T-cell (primary cell): ENCODE data around the gene CDH4. TPM values are rescaled to one million over a fixed set of nuclear protein-coding genes. Genes with fewer than 3 reads are reported as not detected.

Experiments used
- ATAC-seq, 4 experiments: fragments of 200-7000 bp in 3 of 4; fragments of 150-1000 bp in 1 of 4; cut with Tn5 transposase; replicated peaks in 1 of 4; 1 replicate in 3 of 4; 2 replicates in 1 of 4; pipeline ENCODE4 v1.10.0; 2021; ENCODE audit warnings: moderate library complexity in 3 of 4, mild to moderate bottlenecking in 2 of 4, moderate number of reproducible peaks in 1 of 4
- CTCF ChIA-PET, 2 donors: fragments of 300-600 bp; sonication (Branson Sonifier 250); formaldehyde crosslinking; loops; one replicate each; lab custom pipeline; 2022; ENCODE audit warnings: antibody characterized with exemption in 2 of 2; lab: Charles Lee
- POLR2A ChIA-PET, 2 donors: fragments of 300-600 bp; sonication (Branson Sonifier 250); formaldehyde crosslinking; loops; one replicate each; lab custom pipeline; 2022; ENCODE audit warnings: antibody characterized with exemption in 2 of 2; lab: Charles Lee
- DNase-seq, 35 experiments: peaks; one replicate each; pipeline versions ENCODE4 v3.0.0 to v3.0.0-alpha.2; 2013 to 2023
- H3K27ac ChIP-seq: one replicate; pipeline ENCODE4 v1.5.1; 2013; ENCODE audit warnings: low read length
- H3K27me3 ChIP-seq, 2 experiments: replicated peaks in 1 of 2; 1 replicate in 1 of 2; 2 replicates in 1 of 2; pipeline versions ENCODE4 v1.6.1 to v1.7.0; 2013; ENCODE audit warnings: low read length in 1 of 2, mixed read lengths in 1 of 2; ENCODE audit not compliant: control insufficient read depth in 2 of 2, insufficient read depth in 2 of 2; ENCODE audit errors: extremely low read depth in 1 of 2
- H3K36me3 ChIP-seq, 2 donors: 1 replicate in 1 of 2; 2 replicates in 1 of 2; pipeline versions ENCODE4 v1.6.1 to v1.7.0; 2013; ENCODE audit warnings: low read length in 1 of 2; ENCODE audit not compliant: control insufficient read depth in 2 of 2, insufficient read depth in 1 of 2; ENCODE audit errors: extremely low read depth in 1 of 2
- H3K4me1 ChIP-seq, 2 experiments: 1 replicate in 1 of 2; 2 replicates in 1 of 2; pipeline versions ENCODE4 v1.6.1 to v1.7.0; 2013; ENCODE audit warnings: low read length in 2 of 2, mixed read lengths in 1 of 2; ENCODE audit not compliant: insufficient read depth in 2 of 2, control insufficient read depth in 1 of 2; ENCODE audit errors: extremely low read depth in 1 of 2
- H3K4me3 ChIP-seq, 2 donors: 1 replicate in 1 of 2; 2 replicates in 1 of 2; pipeline versions ENCODE4 v1.5.1 to v1.7.0; 2013; ENCODE audit warnings: mild to moderate bottlenecking in 2 of 2, low read length in 1 of 2, moderate library complexity in 1 of 2; ENCODE audit not compliant: control insufficient read depth in 1 of 2; ENCODE audit errors: extremely low read depth in 1 of 2
- H3K9me3 ChIP-seq: 2 replicates; pipeline ENCODE4 v1.7.0; 2013
- H3K27ac Mint-ChIP-seq, 2 donors: one replicate each; pipeline ENCODE4 v1.8.0; 2020 to 2021; ENCODE audit warnings: mild to moderate bottlenecking in 2 of 2, mixed read lengths in 2 of 2
- H3K27me3 Mint-ChIP-seq, 2 donors: one replicate each; pipeline ENCODE4 v1.8.0; 2021 to 2022; ENCODE audit warnings: mixed read lengths in 2 of 2
- H3K36me3 Mint-ChIP-seq: one replicate; pipeline ENCODE4 v1.8.0; 2021; ENCODE audit warnings: mixed read lengths
- H3K4me1 Mint-ChIP-seq, 3 donors: one replicate each; pipeline ENCODE4 v1.8.0; 2020 to 2022; ENCODE audit warnings: mixed read lengths in 3 of 3, mild to moderate bottlenecking in 1 of 3
- H3K4me3 Mint-ChIP-seq, 3 donors: one replicate each; pipeline ENCODE4 v1.8.0; 2020 to 2022; ENCODE audit warnings: mild to moderate bottlenecking in 3 of 3, mixed read lengths in 3 of 3, moderate library complexity in 3 of 3
- H3K9me3 Mint-ChIP-seq, 3 donors: one replicate each; pipeline ENCODE4 v1.8.0; 2020 to 2022; ENCODE audit warnings: mixed read lengths in 3 of 3
- WGBS: methylation state at CpG from one replicate; pipeline ENCODE4 v1.1.5; 2013; ENCODE audit warnings: missing lambda C conversion rate; ENCODE audit not compliant: insufficient coverage; 5-methylcytosine and 5-hydroxymethylcytosine counted together
- total RNA-seq, 35 experiments: library from RNA in 6 of 35; stranded (reverse) in 6 of 35; fragments of 120-200 nt in 1 of 35; gene quantifications; one replicate each; pipeline versions ENCODE4 v1.2.1 to v1.2.4 and lab custom pipeline; 2013 to 2026

CDH4 gene
- total RNA-seq, 5 donors from 2014 or later (not counting 1 experiment from before 2014, with no cell fraction given): 0.06 to 0.64 (median 0.14) TPM

DNA sequence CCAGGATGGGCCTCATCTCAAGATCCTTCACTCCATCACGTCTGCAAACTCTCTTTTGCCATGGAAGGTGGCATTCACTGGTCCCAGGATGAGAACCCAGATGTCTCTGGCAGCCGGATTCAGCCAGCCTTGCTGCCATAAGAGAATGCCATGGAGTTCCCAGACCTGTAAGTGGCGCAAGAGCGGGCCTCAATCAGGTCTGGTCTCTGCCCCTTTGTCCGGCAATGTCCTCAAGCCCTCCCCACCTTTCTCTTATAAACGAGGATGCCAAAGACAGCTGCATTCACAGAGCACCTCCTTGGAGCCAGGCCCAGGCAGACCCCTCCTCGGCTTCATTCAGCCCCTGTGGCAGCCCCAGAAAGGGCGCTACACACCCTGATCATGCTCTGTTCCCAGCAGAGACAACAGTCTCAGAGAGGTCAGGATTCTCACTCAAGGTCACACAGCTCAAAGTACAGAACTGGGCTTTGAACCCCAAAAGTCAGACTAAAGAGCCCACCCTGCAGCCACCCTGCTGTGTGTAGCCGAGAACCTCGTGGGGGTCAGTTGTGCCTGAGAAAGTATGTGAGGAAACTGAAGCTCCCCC, 549.9 kb downstream of the CDH4 start:
- no peak overlapping the region for H3K27ac Mint-ChIP-seq
- H3K9me3 Mint-ChIP-seq: no peaks in the 10 kb centered on the region
- H3K4me1 Mint-ChIP-seq: peaks cover 0 to 4% (median 2%) of the 10 kb centered on the region in 3 donors
- ChIA-PET POLR2A (no interaction called here), CTCF (interaction anchor here in 1 of 2 donors (0.6 kb wide), 1 partner anchor 25 kb away, joined by 4 read pairs; no protein-coding TSS in a partner anchor)
- DNase-seq: no peak
- WGBS: 67% methylated on average over 9 of the region's 10 CpGs
- H3K4me3 ChIP-seq: no peak overlapping the region
- peaks cover 0 to 36% of the 10 kb centered on the region in 2 experiments for H3K27me3 ChIP-seq
- H3K27me3 Mint-ChIP-seq: peaks cover 3 to 15% of the 10 kb centered on the region in 2 donors
- no peak overlapping the region for H3K4me3 Mint-ChIP-seq
- no peak overlapping the region for H3K27ac ChIP-seq
- H3K36me3 ChIP-seq: no peaks in the 10 kb centered on the region
- no peaks in the 10 kb centered on the region for H3K4me1 ChIP-seq
- H3K36me3 Mint-ChIP-seq: no peaks in the 10 kb centered on the region
- no peaks in the 10 kb centered on the region for H3K9me3 ChIP-seq
- no peak for ATAC-seq

DNA sequence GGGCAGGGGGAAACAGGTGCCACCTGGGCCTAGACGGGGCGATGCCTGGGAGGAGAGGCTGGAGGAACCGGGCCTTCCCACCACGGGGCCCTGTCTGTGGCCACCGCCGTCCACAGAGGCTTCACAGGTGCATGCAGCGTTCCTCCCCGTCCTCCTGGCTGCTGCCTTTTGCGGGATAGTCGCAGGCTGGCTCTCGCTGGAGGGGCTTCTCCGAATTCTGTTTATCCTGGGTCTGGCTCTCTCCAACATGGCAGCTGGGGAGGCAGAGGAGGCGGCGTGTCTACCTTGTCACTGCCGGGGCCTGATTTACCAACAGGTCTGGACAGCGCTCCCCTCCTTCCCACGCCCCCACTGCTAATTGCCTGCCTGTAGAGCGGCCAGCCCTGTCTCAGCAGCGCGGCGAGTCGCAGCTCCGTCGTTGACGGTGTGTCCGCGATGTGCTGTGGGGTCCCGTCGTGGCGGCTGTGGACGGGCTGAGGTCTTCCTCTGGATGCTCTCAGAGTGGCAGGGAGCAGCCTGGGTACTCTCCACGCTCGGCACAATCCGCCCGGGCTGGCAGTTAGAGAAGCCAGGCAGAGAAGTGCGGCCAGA, 550.8 kb downstream of the CDH4 start:
- H3K9me3 ChIP-seq: no peaks in the 10 kb centered on the region
- no peak overlapping the region for H3K4me3 ChIP-seq
- Mint-ChIP-seq H3K27ac (no peak overlapping the region), H3K9me3 (no peaks in the 10 kb centered on the region), H3K27me3 (peaks cover 3 to 15% of the 10 kb centered on the region in 2 donors), H3K4me3 (no peak overlapping the region), H3K4me1 (peaks cover 0 to 4% (median 2%) of the 10 kb centered on the region in 3 donors), H3K36me3 (no peaks in the 10 kb centered on the region)
- no peaks in the 10 kb centered on the region for H3K4me1 ChIP-seq
- no peak overlapping the region for H3K27ac ChIP-seq
- ChIA-PET CTCF (no interaction called here), POLR2A (no interaction called here)
- ATAC-seq (no peak), DNase-seq (no peak)
- H3K36me3 ChIP-seq: no peaks in the 10 kb centered on the region
- 82% methylated on average over 36 of the region's 36 CpGs for WGBS
- peaks cover 0 to 39% of the 10 kb centered on the region in 2 experiments for H3K27me3 ChIP-seq

DNA sequence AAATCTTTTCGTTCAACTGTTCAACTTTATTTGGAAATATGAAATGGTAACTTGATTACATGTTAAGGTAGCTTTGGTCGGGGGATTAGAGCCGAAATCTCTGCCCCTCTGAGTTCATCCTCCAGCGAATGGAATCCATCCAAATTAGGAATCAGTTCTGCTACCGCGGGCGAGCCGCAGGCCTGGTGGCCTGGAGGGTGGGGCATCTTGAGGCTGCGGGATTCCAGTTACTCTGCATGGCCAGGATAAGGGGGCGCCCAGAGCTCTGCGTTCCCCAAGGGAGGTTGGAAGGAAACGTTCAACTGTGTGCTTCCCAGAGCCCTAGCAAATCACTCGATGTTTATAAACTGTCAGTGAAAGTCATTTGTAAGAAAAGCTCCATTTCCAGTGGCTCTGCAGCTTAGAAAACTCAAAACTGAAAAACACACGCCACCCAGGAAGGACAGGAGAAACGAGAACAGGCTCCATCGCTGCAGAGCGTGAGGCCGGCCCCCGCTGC, 551.4 kb downstream of the CDH4 start:
- Mint-ChIP-seq H3K4me1 (peaks cover 0 to 4% (median 2%) of the 10 kb centered on the region in 3 donors), H3K9me3 (no peaks in the 10 kb centered on the region), H3K36me3 (no peaks in the 10 kb centered on the region), H3K27ac (no peak overlapping the region), H3K4me3 (peak overlapping the region in 1 of 3 donors; percentile 15), H3K27me3 (peaks cover 3 to 15% of the 10 kb centered on the region in 2 donors)
- ChIA-PET POLR2A (no interaction called here), CTCF (no interaction called here)
- ATAC-seq (no peak), DNase-seq (no peak)
- 40% methylated on average over 17 of the region's 19 CpGs for WGBS
- H3K27ac ChIP-seq: no peak overlapping the region
- no peaks in the 10 kb centered on the region for H3K9me3 ChIP-seq
- H3K27me3 ChIP-seq: peaks cover 0 to 39% of the 10 kb centered on the region in 2 experiments
- no peaks in the 10 kb centered on the region for H3K4me1 ChIP-seq
- H3K36me3 ChIP-seq: no peaks in the 10 kb centered on the region
- H3K4me3 ChIP-seq: no peak overlapping the region

DNA sequence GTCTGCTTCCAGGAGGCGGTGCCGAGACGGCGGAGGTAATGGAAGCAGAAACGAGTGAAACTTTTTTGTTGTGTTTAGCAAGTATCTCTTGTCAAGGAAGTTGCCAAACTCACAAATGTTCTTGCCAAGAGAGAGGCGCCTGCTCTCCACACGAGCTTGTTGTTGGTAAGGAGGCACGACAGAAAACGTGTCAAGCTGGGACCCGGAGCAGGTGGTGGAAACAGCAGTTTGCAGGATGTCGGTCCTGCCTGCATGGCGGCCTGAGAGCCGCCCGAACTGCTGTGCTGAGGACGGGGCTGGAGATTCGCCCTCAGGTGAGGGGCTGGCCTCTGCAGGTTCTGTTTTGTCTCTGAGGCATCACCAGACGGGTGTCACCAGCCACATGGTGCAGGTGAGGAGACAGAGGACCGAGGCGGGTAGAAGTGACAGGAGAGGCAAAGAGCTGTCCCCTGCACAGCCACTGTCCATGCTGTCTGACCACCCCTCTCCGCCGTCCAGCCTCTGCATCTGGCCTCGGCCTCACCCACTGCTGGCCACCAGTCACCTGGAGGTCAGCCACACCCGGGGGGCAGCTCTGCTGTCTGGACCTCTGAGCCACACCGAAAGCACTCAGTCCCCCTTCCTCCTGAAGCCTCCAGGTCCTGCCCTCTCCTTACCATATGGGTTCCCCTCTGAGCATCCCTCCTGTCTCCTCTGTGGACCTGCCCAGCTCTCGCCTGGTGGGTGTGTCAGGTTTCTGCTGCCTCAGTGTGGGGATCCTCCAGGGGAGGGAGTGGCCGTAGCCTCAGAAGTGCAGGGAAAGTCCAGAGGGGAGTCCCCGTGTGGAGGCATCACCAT, 552.1 kb downstream of the CDH4 start:
- H3K4me1 ChIP-seq: no peaks in the 10 kb centered on the region
- DNase-seq (no peak), ATAC-seq (no peak)
- 45% methylated on average over 20 of the region's 27 CpGs for WGBS
- CTCF ChIA-PET: no interaction called here
- Mint-ChIP-seq H3K27me3 (peaks cover 3 to 15% of the 10 kb centered on the region in 2 donors), H3K36me3 (no peaks in the 10 kb centered on the region), H3K9me3 (no peaks in the 10 kb centered on the region), H3K4me1 (peaks cover 0 to 4% (median 2%) of the 10 kb centered on the region in 3 donors), H3K4me3 (peak overlapping the region in 1 of 3 donors; percentile 15), H3K27ac (no peak overlapping the region)
- H3K9me3 ChIP-seq: no peaks in the 10 kb centered on the region
- POLR2A ChIA-PET: no interaction called here
- H3K4me3 ChIP-seq: no peak overlapping the region
- no peaks in the 10 kb centered on the region for H3K36me3 ChIP-seq
- H3K27ac ChIP-seq: no peak overlapping the region
- peaks cover 0 to 39% of the 10 kb centered on the region in 2 experiments for H3K27me3 ChIP-seq

DNA sequence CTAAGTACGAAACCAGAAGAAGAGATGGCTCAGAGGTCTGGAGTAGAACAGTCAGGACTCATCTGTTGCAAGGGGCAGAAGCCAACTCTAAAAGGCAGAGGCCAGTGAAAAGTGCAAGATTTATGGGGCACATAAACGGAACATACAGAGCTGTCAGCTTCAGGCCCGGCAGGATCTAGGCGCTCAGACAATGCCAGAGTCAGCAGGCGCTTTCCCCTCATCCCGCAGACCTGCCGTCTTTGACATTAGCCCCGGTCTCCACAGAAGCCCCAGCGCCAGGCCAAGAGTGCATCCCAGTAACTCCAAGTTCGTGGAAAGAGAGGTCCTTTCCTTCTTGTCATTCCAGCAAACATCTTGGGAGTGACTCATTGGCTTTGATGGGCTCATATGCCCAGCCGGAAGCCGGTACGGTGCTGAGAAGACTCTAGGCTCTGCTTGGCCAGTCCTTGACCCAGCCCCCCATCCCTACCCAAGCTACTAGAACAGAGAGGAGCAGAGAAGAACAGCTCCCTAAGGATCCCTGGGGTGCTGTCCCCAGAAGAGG, 552.8 kb downstream of the CDH4 start:
- H3K27me3 Mint-ChIP-seq: peaks cover 3 to 15% of the 10 kb centered on the region in 2 donors
- DNase-seq: no peak
- H3K27me3 ChIP-seq: peaks cover 0 to 37% of the 10 kb centered on the region in 2 experiments
- ATAC-seq: no peak
- CTCF ChIA-PET: no interaction called here
- no peaks in the 10 kb centered on the region for H3K36me3 Mint-ChIP-seq
- H3K27ac Mint-ChIP-seq: no peak overlapping the region
- no peaks in the 10 kb centered on the region for H3K9me3 ChIP-seq
- H3K27ac ChIP-seq: no peak overlapping the region
- POLR2A ChIA-PET: no interaction called here
- no peak overlapping the region for H3K4me3 Mint-ChIP-seq
- H3K4me3 ChIP-seq: no peak overlapping the region
- 75% methylated on average over 10 of the region's 13 CpGs for WGBS
- no peaks in the 10 kb centered on the region for H3K9me3 Mint-ChIP-seq
- peaks cover 0 to 4% (median 2%) of the 10 kb centered on the region in 3 donors for H3K4me1 Mint-ChIP-seq
- no peaks in the 10 kb centered on the region for H3K4me1 ChIP-seq
- H3K36me3 ChIP-seq: no peaks in the 10 kb centered on the region

DNA sequence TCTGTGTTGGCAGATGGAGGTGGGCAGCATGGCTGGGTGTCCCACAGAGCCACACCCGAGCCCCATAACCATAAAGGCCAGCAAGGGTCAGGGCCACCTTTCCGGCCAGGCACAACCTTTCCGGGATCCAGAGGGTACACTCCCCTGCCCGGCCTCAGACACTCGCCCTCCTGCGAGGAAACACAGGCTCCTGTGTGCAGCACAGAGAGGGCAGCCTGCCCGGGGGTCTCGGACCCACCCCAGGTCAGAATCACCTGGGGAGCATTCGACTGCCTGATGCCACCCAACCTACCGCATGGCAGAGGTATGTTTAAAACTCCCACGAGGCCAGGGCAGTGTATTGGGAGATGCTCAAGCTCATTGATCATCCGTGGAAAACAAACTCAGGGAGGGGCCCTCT, 553.3 kb downstream of the CDH4 start:
- CTCF ChIA-PET: no interaction called here

More for the DNA sequence above, 553.3 kb downstream of the CDH4 start:
- Mint-ChIP-seq H3K9me3 (no peaks in the 10 kb centered on the region), H3K27ac (no peak overlapping the region), H3K27me3 (peaks cover 3 to 15% of the 10 kb centered on the region in 2 donors), H3K36me3 (no peaks in the 10 kb centered on the region), H3K4me1 (peaks cover 0 to 4% (median 2%) of the 10 kb centered on the region in 3 donors), H3K4me3 (no peak overlapping the region)
- Histone ChIP-seq H3K27me3 (peaks cover 0 to 32% of the 10 kb centered on the region in 2 experiments), H3K4me1 (no peaks in the 10 kb centered on the region), H3K36me3 (no peaks in the 10 kb centered on the region), H3K9me3 (no peaks in the 10 kb centered on the region), H3K4me3 (no peak overlapping the region), H3K27ac (no peak overlapping the region)
- 84% methylated on average over 9 of the region's 12 CpGs for WGBS
- ATAC-seq (no peak), DNase-seq (no peak)
- POLR2A ChIA-PET: no interaction called here
